GM12873 (cell line): Measurements from ENCODE around the gene STK39.

Experiments
- CTCF ChIP-seq: IDR thresholded peaks from 2 replicates; pipeline ENCODE4 v1.5.1; 2012; ENCODE audit warnings: low read depth, mild to moderate bottlenecking, moderate library complexity, low read length, control low read depth; ENCODE audit not compliant: insufficient read depth; ENCODE audit errors: missing control alignments

Gene STK39

DNA sequence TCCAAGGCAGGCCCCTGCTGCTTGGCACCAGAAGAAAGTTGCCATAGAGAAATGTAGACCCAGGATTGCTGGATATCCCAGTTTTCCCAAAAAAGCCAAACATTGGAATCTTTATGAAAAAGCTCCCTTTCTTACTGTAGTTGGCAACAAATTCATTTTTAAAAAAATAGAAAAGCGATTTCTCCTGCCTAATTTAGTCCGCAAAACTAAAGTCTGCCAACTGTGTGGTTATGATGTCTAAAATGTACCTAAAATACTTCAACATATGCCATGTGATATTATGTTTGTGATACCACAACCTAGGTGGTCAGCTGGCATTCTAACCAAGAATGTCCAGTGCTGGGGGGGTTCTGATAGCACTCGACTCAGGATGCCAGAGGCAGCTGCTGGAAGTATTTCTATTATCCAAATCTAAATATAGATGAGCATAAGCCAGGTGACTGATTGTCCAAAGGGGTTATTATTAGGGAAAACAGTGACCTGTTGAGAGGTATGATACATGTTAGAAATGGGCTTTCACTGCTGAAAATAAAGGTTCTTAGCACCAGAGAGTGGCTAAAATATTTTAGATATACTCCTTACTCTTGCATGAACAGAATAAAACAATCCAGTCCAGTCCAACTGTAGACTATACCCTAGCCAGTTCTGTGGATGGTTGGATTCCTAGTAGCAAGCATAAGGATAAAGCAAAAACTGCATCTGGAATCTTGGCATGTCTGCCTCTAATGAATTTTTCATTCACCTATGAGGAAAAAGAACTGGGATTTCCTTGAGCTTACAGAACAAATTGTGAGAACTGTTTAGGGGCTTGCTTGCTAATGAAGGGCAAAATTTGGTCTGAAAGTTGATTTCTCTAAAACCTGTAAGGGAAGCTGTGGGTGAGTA lies 101.7 kb downstream of the STK39 start:
- TF ChIP-seq CTCF = no peak

DNA sequence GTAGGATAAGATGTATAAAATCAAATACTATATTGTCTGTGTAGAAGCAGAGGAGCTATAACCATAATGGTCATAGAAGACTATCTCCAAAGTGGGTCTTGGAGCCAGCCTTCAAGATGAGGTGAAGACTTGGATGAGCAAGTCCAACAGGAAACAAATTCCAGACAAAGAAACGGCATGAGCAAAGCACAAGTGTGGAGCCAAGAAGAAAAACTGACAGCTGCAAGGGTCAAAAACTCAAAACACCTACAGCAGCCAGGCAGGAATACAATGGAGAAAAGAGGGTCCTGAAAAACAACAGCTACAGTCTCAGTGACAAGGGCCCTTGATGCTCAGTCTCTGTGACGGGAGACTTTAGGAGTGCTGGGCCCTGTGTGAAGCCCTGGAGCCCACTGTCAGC lies 102.4 kb downstream of the STK39 start:
- TF ChIP-seq CTCF = no peak

- TF ChIP-seq CTCF = no peak
Observed at GRCh38 chr2:168143813-168144212, 103.6 kb downstream of the STK39 start.

- no peak for TF ChIP-seq CTCF
Observed at GRCh38 chr2:168140892-168141291, 106.5 kb downstream of the STK39 start.

GRCh38 chr2:168139852-168140251 lies 107.5 kb downstream of the STK39 start:
- no peak for TF ChIP-seq CTCF

DNA sequence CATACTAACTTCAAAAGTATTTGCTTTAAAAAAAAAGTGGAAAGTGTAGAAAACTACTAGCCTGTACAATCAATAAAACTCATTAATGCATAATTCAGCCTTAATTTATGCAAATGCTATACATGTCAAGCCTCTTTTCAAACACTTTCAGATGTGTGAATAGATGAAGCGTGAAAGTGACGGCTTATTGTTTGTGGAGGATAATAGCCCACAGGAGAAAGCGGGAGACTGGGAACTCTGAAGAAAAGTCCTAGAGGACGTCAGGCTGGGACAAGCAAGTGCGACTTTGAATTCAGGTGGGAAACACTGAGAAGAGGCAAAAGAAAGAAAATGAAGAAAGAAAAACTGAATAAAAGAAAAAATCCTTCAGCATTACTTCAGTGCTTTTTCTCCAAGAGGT lies 108.5 kb downstream of the STK39 start:
- no peak for TF ChIP-seq CTCF

DNA sequence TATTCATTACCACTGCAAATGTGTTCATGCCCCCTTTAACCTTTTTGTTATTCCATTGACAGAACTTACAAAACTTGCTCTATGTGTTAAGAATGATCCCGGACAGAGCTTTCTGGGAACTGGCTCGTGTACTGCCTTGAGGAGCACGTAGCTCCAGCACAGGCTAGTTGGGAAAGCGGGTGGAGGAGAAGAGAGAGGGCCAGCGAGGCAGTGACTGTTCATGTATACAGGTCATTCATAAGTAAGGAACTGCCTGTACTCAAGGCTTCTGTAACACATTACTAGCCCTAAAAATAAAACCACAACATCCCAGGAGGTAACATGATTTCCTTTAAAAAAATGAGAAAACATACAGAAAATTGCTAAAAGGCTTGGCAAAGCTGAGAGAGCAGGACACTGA lies 109.0 kb downstream of the STK39 start:
- no peak for TF ChIP-seq CTCF
